B cell (primary cell): Measurements from ENCODE around the gene PTPN14. TPM values are rescaled to one million over a fixed set of nuclear protein-coding genes. Genes with fewer than 3 reads are reported as not detected.

Experiments used
- ATAC-seq: fragments of 200-7000 bp; cut with Tn5 transposase; one replicate; pipeline ENCODE4 v1.10.0; 2021; ENCODE audit warnings: low read depth, mild to moderate bottlenecking, moderate number of reproducible peaks, moderate library complexity
- CTCF ChIA-PET: fragments of 350-600 bp; sonication (Branson Sonifier 250); formaldehyde crosslinking; loops from one replicate; lab custom pipeline; 2021; ENCODE audit warnings: antibody characterized with exemption, inconsistent platforms; lab: Charles Lee
- POLR2A ChIA-PET: fragments of 350-600 bp; sonication (Branson Sonifier 250); formaldehyde crosslinking; loops from one replicate; lab custom pipeline; 2021; ENCODE audit warnings: antibody characterized with exemption; lab: Charles Lee
- DNase-seq: peaks from one replicate; pipeline ENCODE4 v3.0.0; 2013
- H2AFZ ChIP-seq: 2 replicates; pipeline ENCODE4 v1.6.1; 2012; ENCODE audit warnings: mild to moderate bottlenecking, low read depth, low read length; ENCODE audit not compliant: insufficient read depth, poor library complexity, severe bottlenecking
- H3K27ac ChIP-seq, 2 donors: 1 replicate in 1 of 2; 2 replicates in 1 of 2; pipeline ENCODE4 v1.5.1; 2012 to 2013; ENCODE audit warnings: low read length in 2 of 2, mild to moderate bottlenecking in 2 of 2, moderate library complexity in 1 of 2
- H3K27me3 ChIP-seq, 4 experiments: fragments of 200-600 bp in 1 of 4; sonication (generic) in 1 of 4; replicated peaks in 1 of 4; 1 replicate in 2 of 4; 2 replicates in 2 of 4; pipeline versions ENCODE4 v1.6.1 to v1.7.0; 2013 to 2016; ENCODE audit warnings: low read length in 3 of 4, mild to moderate bottlenecking in 2 of 4, mixed read lengths in 1 of 4, moderate library complexity in 1 of 4; ENCODE audit not compliant: insufficient read depth in 4 of 4, control insufficient read depth in 3 of 4; ENCODE audit errors: control extremely low read depth in 1 of 4
- H3K36me3 ChIP-seq, 2 experiments: replicated peaks in 1 of 2; 1 replicate in 1 of 2; 2 replicates in 1 of 2; pipeline versions ENCODE4 v1.6.1 to v1.7.1; 2013; ENCODE audit warnings: low read length in 1 of 2; ENCODE audit not compliant: insufficient read depth in 2 of 2, control insufficient read depth in 1 of 2; ENCODE audit errors: control extremely low read depth in 1 of 2, extremely low read depth in 1 of 2
- H3K4me1 ChIP-seq, 2 donors: fragments of 200-600 bp in 1 of 2; sonication (generic) in 1 of 2; 1 replicate in 1 of 2; 2 replicates in 1 of 2; pipeline versions ENCODE4 v1.5.1 to v1.6.1; 2013 to 2017; ENCODE audit warnings: low read length in 2 of 2; ENCODE audit not compliant: control insufficient read depth in 2 of 2, insufficient read depth in 2 of 2
- H3K4me2 ChIP-seq: replicated peaks from 2 replicates; pipeline ENCODE3; 2012; ENCODE audit warnings: mild to moderate bottlenecking, low read depth, low read length; ENCODE audit not compliant: poor library complexity, severe bottlenecking
- H3K4me3 ChIP-seq, 5 experiments: fragments of 200-600 bp in 1 of 5; sonication (generic) in 1 of 5; 1 replicate in 3 of 5; 2 replicates in 2 of 5; pipeline versions ENCODE4 v1.5.1 to v1.7.0; 2011 to 2016; ENCODE audit warnings: low read length in 4 of 5, mild to moderate bottlenecking in 4 of 5, low read depth in 2 of 5, control low read depth in 1 of 5, moderate library complexity in 1 of 5; ENCODE audit not compliant: insufficient read depth in 1 of 5; ENCODE audit errors: control extremely low read depth in 1 of 5, extremely low read depth in 1 of 5
- H3K79me2 ChIP-seq: fragments of 200-600 bp; sonication (generic); one replicate; pipeline ENCODE4 v1.6.0; 2016; ENCODE audit warnings: low read length; ENCODE audit not compliant: control insufficient read depth, insufficient read depth
- H3K9ac ChIP-seq: fragments of 200-600 bp; sonication (generic); 2 replicates; pipeline ENCODE4 v1.6.1; 2017; ENCODE audit warnings: mild to moderate bottlenecking, low read length, moderate library complexity
- H3K9me3 ChIP-seq, 3 donors: one replicate each; pipeline versions ENCODE4 v1.6.1 to v1.7.1; 2013; ENCODE audit warnings: low read length in 2 of 3; ENCODE audit not compliant: control insufficient read depth in 2 of 3, insufficient read depth in 1 of 3; ENCODE audit errors: control extremely low read depth in 1 of 3
- H4K20me1 ChIP-seq: 2 replicates; pipeline ENCODE4 v1.6.0; 2012; ENCODE audit warnings: mild to moderate bottlenecking, low read length; ENCODE audit not compliant: insufficient read depth, control insufficient read depth, poor library complexity, severe bottlenecking
- H3K27ac Mint-ChIP-seq: one replicate; pipeline ENCODE4 v1.8.0; 2021; ENCODE audit warnings: mixed read lengths
- H3K27me3 Mint-ChIP-seq: one replicate; pipeline ENCODE4 v1.8.0; 2021; ENCODE audit warnings: mixed read lengths
- H3K4me1 Mint-ChIP-seq: one replicate; pipeline ENCODE4 v1.8.0; 2021; ENCODE audit warnings: mixed read lengths
- H3K4me3 Mint-ChIP-seq: one replicate; pipeline ENCODE4 v1.8.0; 2021; ENCODE audit warnings: mixed read lengths
- H3K9me3 Mint-ChIP-seq: one replicate; pipeline ENCODE4 v1.8.0; 2022; ENCODE audit warnings: mixed read lengths; ENCODE audit not compliant: insufficient read depth
- CTCF ChIP-seq: fragments of 200-600 bp; IDR thresholded peaks from one replicate; pipeline ENCODE4 v1.8.0; 2022; ENCODE audit warnings: antibody characterized with exemption, mild to moderate bottlenecking
- EZH2 ChIP-seq: IDR thresholded peaks from 2 replicates; pipeline ENCODE4 v1.6.1; 2012; ENCODE audit warnings: borderline replicate concordance, low read depth, mild to moderate bottlenecking, moderate library complexity, low read length; ENCODE audit not compliant: insufficient read depth, poor library complexity, severe bottlenecking
- WGBS: methylation state at CpG from one replicate; pipeline ENCODE4 v1.1.5; 2013; ENCODE audit warnings: missing lambda C conversion rate; ENCODE audit not compliant: insufficient coverage; 5-methylcytosine and 5-hydroxymethylcytosine counted together
- intact Hi-C: fragments of 100-400 bp; cut with micrococcal nuclease; formaldehyde crosslinking; loops from one replicate; pipeline ENCODE4 v1.10.0; 2022
- polyA plus RNA-seq: library from polyadenylated mRNA; depleted of rRNA; stranded (reverse); fragments of >200 nt; gene quantifications from 2 replicates; pipeline ENCODE4 v1.2.3, GENCODE V29; 2012
- total RNA-seq, 2 donors: library from RNA; stranded (reverse); fragments of 120-200 nt in 1 of 2; gene quantifications; 1 replicate in 1 of 2; 2 replicates in 1 of 2; pipeline versions ENCODE4 v1.2.3 to v1.2.4, GENCODE V29; 2013 to 2022

PTPN14 gene
- total and polyA plus RNA-seq, 2 donors (not counting 1 experiment from before 2014, with no cell fraction given): under 0.01 TPM; not detected in 1

DNA sequence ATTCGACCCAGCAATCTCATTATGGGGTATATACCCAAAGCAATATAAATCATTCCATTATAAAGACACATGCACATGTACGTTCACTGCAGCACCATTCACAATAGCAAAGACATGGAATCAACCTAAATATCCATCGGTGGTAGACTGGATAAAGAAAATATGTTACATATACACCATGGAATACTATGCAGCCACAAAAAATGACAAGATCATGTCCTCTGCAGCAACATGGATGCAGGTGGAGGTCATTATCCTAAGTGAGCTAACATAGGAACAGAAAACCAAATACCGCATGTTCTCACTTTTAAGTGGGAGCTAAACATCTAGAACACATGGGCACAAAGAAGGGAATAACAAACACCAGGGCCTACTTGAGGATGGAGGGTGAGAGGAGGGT, 115.5 kb downstream of the PTPN14 start:
- no peak overlapping the region for H3K27ac Mint-ChIP-seq
- H3K9me3 Mint-ChIP-seq: no peaks in the 10 kb centered on the region
- Histone ChIP-seq H3K27me3 (peaks cover 0 to 3% (median 0%) of the 10 kb centered on the region in 4 experiments), H3K36me3 (no peaks in the 10 kb centered on the region), H3K79me2 (no peaks in the 10 kb centered on the region), H3K27ac (no peak overlapping the region), H3K4me2 (no peak overlapping the region), H3K9ac (no peak overlapping the region), H4K20me1 (no peaks in the 10 kb centered on the region), H3K4me3 (no peak overlapping the region), H3K4me1 (peaks cover 0 to 6% of the 10 kb centered on the region in 2 donors), H2AFZ (no peak overlapping the region), H3K9me3 (no peaks in the 10 kb centered on the region)
- H3K4me1 Mint-ChIP-seq: peaks cover 11% of the 10 kb centered on the region
- H3K27me3 Mint-ChIP-seq: peaks cover 17% of the 10 kb centered on the region
- no peak overlapping the region for H3K4me3 Mint-ChIP-seq
- intact Hi-C loops: no loop called here
- TF ChIP-seq CTCF (no peak), EZH2 (no peak)
- CTCF ChIA-PET: no interaction called here
- whole genome bisulfite sequencing: no CpG with 5 or more reads among the region's 4 CpGs
- no peak for DNase-seq
- ATAC-seq: no peak
- POLR2A ChIA-PET: no interaction called here

DNA sequence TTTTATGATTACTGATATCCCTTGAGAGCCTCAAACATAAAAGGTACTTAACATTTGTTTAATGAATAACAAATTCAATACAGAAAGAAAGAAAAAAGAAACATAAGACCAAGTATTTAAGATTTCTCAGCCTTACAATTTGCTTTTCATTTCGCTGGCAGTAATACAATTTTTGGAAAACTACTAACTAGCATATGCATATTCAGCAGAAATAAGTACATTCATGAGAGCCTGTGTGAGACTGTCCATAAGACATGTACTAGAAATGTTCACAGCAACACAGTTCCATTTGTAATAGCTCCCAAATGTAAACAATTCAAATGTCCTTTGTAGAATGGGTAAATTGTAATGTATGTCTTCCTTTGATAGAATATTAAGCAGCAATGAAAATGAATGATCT, 119.2 kb downstream of the PTPN14 start:
- Mint-ChIP-seq H3K4me3 (no peak overlapping the region), H3K4me1 (peaks cover 13% of the 10 kb centered on the region), H3K27ac (no peak overlapping the region), H3K9me3 (no peaks in the 10 kb centered on the region), H3K27me3 (peaks cover 9% of the 10 kb centered on the region)
- DNase-seq (no peak), ATAC-seq (no peak)
- H3K27me3 ChIP-seq: no peaks in the 10 kb centered on the region
- POLR2A ChIA-PET: no interaction called here
- no peak overlapping the region for H2AFZ ChIP-seq
- H3K36me3 ChIP-seq: no peaks in the 10 kb centered on the region
- H3K79me2 ChIP-seq: no peaks in the 10 kb centered on the region
- WGBS: no CpG with 5 or more reads among the region's 1 CpG
- no peak overlapping the region for H3K9ac ChIP-seq
- H4K20me1 ChIP-seq: no peaks in the 10 kb centered on the region
- no peak for TF ChIP-seq CTCF
- TF ChIP-seq EZH2: no peak
- peaks cover 8% of the 10 kb centered on the region in 2 donors for H3K4me1 ChIP-seq
- no peaks in the 10 kb centered on the region for H3K9me3 ChIP-seq
- intact Hi-C loops: no loop called here
- H3K4me2 ChIP-seq: no peak overlapping the region
- no peak overlapping the region for H3K4me3 ChIP-seq
- CTCF ChIA-PET: interaction anchor here (0.9 kb wide), 1 partner anchor 11 kb away, joined by 3 read pairs; no protein-coding TSS in a partner anchor
- H3K27ac ChIP-seq: no peak overlapping the region
